HL-60/S4 treated with retinoic acid at 250 ng/mL for 4 days and 3 days (cell line): Measurements from ENCODE around the gene CAMK2D.

Experiments used
- in situ Hi-C: fragments of 300-500 bp; cut with MboI; formaldehyde crosslinking; loops from 2 replicates; pipeline ENCODE4 v1.7.0; 2022; ENCODE audit warnings: low sequenced_read_pairs

CAMK2D gene

GRCh38 chr4:113614414-113614813, 147.1 kb downstream of the CAMK2D start:
- in situ Hi-C loops = no loop called here

GRCh38 chr4:113613503-113613902, 148.0 kb downstream of the CAMK2D start:
- in situ Hi-C loops = no loop called here

GRCh38 chr4:113610537-113610936, 151.0 kb downstream of the CAMK2D start:
- in situ Hi-C loops = no loop called here

GRCh38 chr4:113607998-113608397, 153.5 kb downstream of the CAMK2D start:
- in situ Hi-C loops = no loop called here

- in situ Hi-C loops = no loop called here
Observed at GRCh38 chr4:113607147-113607720, 154.3 kb downstream of the CAMK2D start.

- in situ Hi-C loops = no loop called here
Observed at GRCh38 chr4:113604955-113605354, 156.6 kb downstream of the CAMK2D start.

GRCh38 chr4:113603911-113604310, 157.6 kb downstream of the CAMK2D start:
- in situ Hi-C loops = no loop called here

- in situ Hi-C loops = no loop called here
Observed at GRCh38 chr4:113602646-113603228, 158.8 kb downstream of the CAMK2D start.

GRCh38 chr4:113601636-113602035, 159.9 kb downstream of the CAMK2D start:
- in situ Hi-C loops = no loop called here

GRCh38 chr4:113596396-113596795, 165.1 kb downstream of the CAMK2D start:
- in situ Hi-C loops = no loop called here

- in situ Hi-C loops = no loop called here
Observed at GRCh38 chr4:113594231-113594556, 167.3 kb downstream of the CAMK2D start.

GRCh38 chr4:113593400-113594230, 167.9 kb downstream of the CAMK2D start:
- in situ Hi-C loops = no loop called here

GRCh38 chr4:113591982-113592381, 169.6 kb downstream of the CAMK2D start:
- in situ Hi-C loops = no loop called here

- in situ Hi-C loops = no loop called here
Observed at GRCh38 chr4:113588895-113589668, 172.5 kb downstream of the CAMK2D start.

GRCh38 chr4:113587640-113588275, 173.8 kb downstream of the CAMK2D start:
- in situ Hi-C loops = no loop called here

GRCh38 chr4:113587156-113587555, 174.4 kb downstream of the CAMK2D start:
- in situ Hi-C loops = no loop called here

- in situ Hi-C loops = no loop called here
Observed at GRCh38 chr4:113586072-113586471, 175.5 kb downstream of the CAMK2D start.

GRCh38 chr4:113584407-113585150, 177.0 kb downstream of the CAMK2D start:
- in situ Hi-C loops = no loop called here

GRCh38 chr4:113582737-113583136, 178.8 kb downstream of the CAMK2D start:
- in situ Hi-C loops = no loop called here

GRCh38 chr4:113579360-113579759, 182.2 kb downstream of the CAMK2D start:
- in situ Hi-C loops = no loop called here
